Measurements from ENCODE around the gene CD3E.

CD3E gene

GRCh38 chr11:118272001-118272400 lies 32.5 kb upstream of the CD3E start:
- Histone ChIP-seq H3K4me1 (ENCODE audit: control insufficient read depth, insufficient read depth, low read length) (no peaks in the 10 kb centered on the region; the same call in 1 of the 2 replicates), H3K4me3 (ENCODE audit: low read length) (no peak overlapping the region), H3K27ac (ENCODE audit: low read length) (no peak overlapping the region), H3K9me3 (ENCODE audit: control insufficient read depth, insufficient read depth, low read length) (no peaks in the 10 kb centered on the region), H3K36me3 (ENCODE audit: control insufficient read depth, insufficient read depth, low read length) (no peaks in the 10 kb centered on the region), H3K27me3 (ENCODE audit: control insufficient read depth, insufficient read depth, low read length) (no peaks in the 10 kb centered on the region; the same call in 1 of the 2 replicates)
- no peak for DNase-seq (ENCODE audit: low read depth, low spot score)
- 100% methylated on average over 1 of the region's 2 CpGs for WGBS (ENCODE audit: insufficient coverage, insufficient read length)

- Histone ChIP-seq H3K36me3 (ENCODE audit: control insufficient read depth, insufficient read depth, low read length) (no peaks in the 10 kb centered on the region), H3K27ac (ENCODE audit: low read length) (no peak overlapping the region), H3K9me3 (ENCODE audit: control insufficient read depth, insufficient read depth, low read length) (no peaks in the 10 kb centered on the region), H3K4me3 (ENCODE audit: low read length) (no peak overlapping the region), H3K4me1 (ENCODE audit: control insufficient read depth, insufficient read depth, low read length) (no peaks in the 10 kb centered on the region; the same call in 1 of the 2 replicates), H3K27me3 (ENCODE audit: control insufficient read depth, insufficient read depth, low read length) (no peaks in the 10 kb centered on the region; the same call in 1 of the 2 replicates)
- no peak for DNase-seq (ENCODE audit: low read depth, low spot score)
- WGBS (ENCODE audit: insufficient coverage, insufficient read length), result no CpG with 5 or more reads among the region's 2 CpGs
These were observed 30.3 kb upstream of the CD3E start for GRCh38 chr11:118274186-118274585.

- Histone ChIP-seq H3K9me3 (ENCODE audit: control insufficient read depth, insufficient read depth, low read length) (no peaks in the 10 kb centered on the region), H3K27ac (ENCODE audit: low read length) (no peak overlapping the region), H3K36me3 (ENCODE audit: control insufficient read depth, insufficient read depth, low read length) (no peaks in the 10 kb centered on the region), H3K4me3 (ENCODE audit: low read length) (no peak overlapping the region), H3K4me1 (ENCODE audit: control insufficient read depth, insufficient read depth, low read length) (no peaks in the 10 kb centered on the region; the same call in 1 of the 2 replicates), H3K27me3 (ENCODE audit: control insufficient read depth, insufficient read depth, low read length) (no peaks in the 10 kb centered on the region)
- DNase-seq (ENCODE audit: low read depth, low spot score), result no peak
- WGBS (ENCODE audit: insufficient coverage, insufficient read length), result no CpG with 5 or more reads among the region's 4 CpGs
These were observed 29.4 kb upstream of the CD3E start for GRCh38 chr11:118275176-118275575.

- no peak for DNase-seq (ENCODE audit: low read depth, low spot score)
- Histone ChIP-seq H3K9me3 (ENCODE audit: control insufficient read depth, insufficient read depth, low read length) (no peaks in the 10 kb centered on the region), H3K4me1 (ENCODE audit: control insufficient read depth, insufficient read depth, low read length) (no peaks in the 10 kb centered on the region; the same call in 1 of the 2 replicates), H3K27me3 (ENCODE audit: control insufficient read depth, insufficient read depth, low read length) (no peaks in the 10 kb centered on the region), H3K27ac (ENCODE audit: low read length) (no peak overlapping the region), H3K36me3 (ENCODE audit: control insufficient read depth, insufficient read depth, low read length) (no peaks in the 10 kb centered on the region), H3K4me3 (ENCODE audit: low read length) (no peak overlapping the region)
- no CpG with 5 or more reads among the region's 1 CpG for WGBS (ENCODE audit: insufficient coverage, insufficient read length)
These were observed 28.1 kb upstream of the CD3E start for GRCh38 chr11:118276422-118276821.

- no peak overlapping the region for H3K4me3 ChIP-seq (ENCODE audit: low read length)
- H3K27ac ChIP-seq (ENCODE audit: low read length), result no peak overlapping the region
- no peaks in the 10 kb centered on the region for H3K36me3 ChIP-seq (ENCODE audit: control insufficient read depth, insufficient read depth, low read length)
- H3K4me1 ChIP-seq (ENCODE audit: control insufficient read depth, insufficient read depth, low read length), result no peaks in the 10 kb centered on the region; the same call in 1 of the 2 replicates
- no peaks in the 10 kb centered on the region for H3K27me3 ChIP-seq (ENCODE audit: control insufficient read depth, insufficient read depth, low read length)
- WGBS (ENCODE audit: insufficient coverage, insufficient read length), result no CpG with 5 or more reads among the region's 1 CpG
- no peak for DNase-seq (ENCODE audit: low read depth, low spot score)
- H3K9me3 ChIP-seq (ENCODE audit: control insufficient read depth, insufficient read depth, low read length), result no peaks in the 10 kb centered on the region
These were observed 27.2 kb upstream of the CD3E start for GRCh38 chr11:118277312-118277711.

- no peak for DNase-seq (ENCODE audit: low read depth, low spot score)
- no peak overlapping the region for H3K4me3 ChIP-seq (ENCODE audit: low read length)
- no peaks in the 10 kb centered on the region for H3K9me3 ChIP-seq (ENCODE audit: control insufficient read depth, insufficient read depth, low read length)
- H3K27ac ChIP-seq (ENCODE audit: low read length), result no peak overlapping the region
- H3K27me3 ChIP-seq (ENCODE audit: control insufficient read depth, insufficient read depth, low read length), result no peaks in the 10 kb centered on the region
- no CpG with 5 or more reads among the region's 1 CpG for WGBS (ENCODE audit: insufficient coverage, insufficient read length)
- no peaks in the 10 kb centered on the region for H3K36me3 ChIP-seq (ENCODE audit: control insufficient read depth, insufficient read depth, low read length)
- no peaks in the 10 kb centered on the region for H3K4me1 ChIP-seq (ENCODE audit: control insufficient read depth, insufficient read depth, low read length)
These were observed 23.2 kb upstream of the CD3E start for GRCh38 chr11:118281284-118281683.

GRCh38 chr11:118282606-118283005 lies 21.9 kb upstream of the CD3E start:
- H3K4me1 ChIP-seq (ENCODE audit: control insufficient read depth, insufficient read depth, low read length), result no peaks in the 10 kb centered on the region
- H3K27ac ChIP-seq (ENCODE audit: low read length), result no peak overlapping the region
- no peaks in the 10 kb centered on the region for H3K27me3 ChIP-seq (ENCODE audit: control insufficient read depth, insufficient read depth, low read length)
- no peak overlapping the region for H3K4me3 ChIP-seq (ENCODE audit: low read length)
- no peaks in the 10 kb centered on the region for H3K9me3 ChIP-seq (ENCODE audit: control insufficient read depth, insufficient read depth, low read length)
- WGBS (ENCODE audit: insufficient coverage, insufficient read length), result no CpG with 5 or more reads among the region's 6 CpGs
- DNase-seq (ENCODE audit: low read depth, low spot score), result no peak
- no peaks in the 10 kb centered on the region for H3K36me3 ChIP-seq (ENCODE audit: control insufficient read depth, insufficient read depth, low read length)

- Histone ChIP-seq H3K9me3 (ENCODE audit: control insufficient read depth, insufficient read depth, low read length) (no peaks in the 10 kb centered on the region), H3K27me3 (ENCODE audit: control insufficient read depth, insufficient read depth, low read length) (no peaks in the 10 kb centered on the region), H3K36me3 (ENCODE audit: control insufficient read depth, insufficient read depth, low read length) (no peaks in the 10 kb centered on the region), H3K27ac (ENCODE audit: low read length) (no peak overlapping the region), H3K4me3 (ENCODE audit: low read length) (no peak overlapping the region), H3K4me1 (ENCODE audit: control insufficient read depth, insufficient read depth, low read length) (no peaks in the 10 kb centered on the region)
- DNase-seq (ENCODE audit: low read depth, low spot score), result no peak
- WGBS (ENCODE audit: insufficient coverage, insufficient read length), result no CpG with 5 or more reads among the region's 5 CpGs
These were observed 21.4 kb upstream of the CD3E start for GRCh38 chr11:118283037-118283636.

- Histone ChIP-seq H3K4me3 (ENCODE audit: low read length) (no peak overlapping the region), H3K36me3 (ENCODE audit: control insufficient read depth, insufficient read depth, low read length) (no peaks in the 10 kb centered on the region), H3K9me3 (ENCODE audit: control insufficient read depth, insufficient read depth, low read length) (no peaks in the 10 kb centered on the region), H3K4me1 (ENCODE audit: control insufficient read depth, insufficient read depth, low read length) (no peaks in the 10 kb centered on the region), H3K27me3 (ENCODE audit: control insufficient read depth, insufficient read depth, low read length) (no peaks in the 10 kb centered on the region), H3K27ac (ENCODE audit: low read length) (no peak overlapping the region)
- WGBS (ENCODE audit: insufficient coverage, insufficient read length), result no CpG with 5 or more reads among the region's 4 CpGs
- no peak for DNase-seq (ENCODE audit: low read depth, low spot score)
These were observed 20.7 kb upstream of the CD3E start for GRCh38 chr11:118283756-118284350.

- no peaks in the 10 kb centered on the region for H3K27me3 ChIP-seq (ENCODE audit: control insufficient read depth, insufficient read depth, low read length)
- DNase-seq (ENCODE audit: low read depth, low spot score), result no peak
- H3K4me1 ChIP-seq (ENCODE audit: control insufficient read depth, insufficient read depth, low read length), result no peaks in the 10 kb centered on the region
- H3K27ac ChIP-seq (ENCODE audit: low read length), result no peak overlapping the region
- no peak overlapping the region for H3K4me3 ChIP-seq (ENCODE audit: low read length)
- H3K36me3 ChIP-seq (ENCODE audit: control insufficient read depth, insufficient read depth, low read length), result no peaks in the 10 kb centered on the region
- WGBS (ENCODE audit: insufficient coverage, insufficient read length), result no CpG with 5 or more reads among the region's 2 CpGs
- H3K9me3 ChIP-seq (ENCODE audit: control insufficient read depth, insufficient read depth, low read length), result no peaks in the 10 kb centered on the region
These were observed 18.0 kb upstream of the CD3E start for GRCh38 chr11:118286545-118286944.

GRCh38 chr11:118287006-118287405 lies 17.5 kb upstream of the CD3E start:
- H3K4me1 ChIP-seq (ENCODE audit: control insufficient read depth, insufficient read depth, low read length), result no peaks in the 10 kb centered on the region
- no peak overlapping the region for H3K4me3 ChIP-seq (ENCODE audit: low read length)
- WGBS (ENCODE audit: insufficient coverage, insufficient read length), result no CpG with 5 or more reads among the region's 1 CpG
- no peak overlapping the region for H3K27ac ChIP-seq (ENCODE audit: low read length)
- H3K36me3 ChIP-seq (ENCODE audit: control insufficient read depth, insufficient read depth, low read length), result no peaks in the 10 kb centered on the region
- H3K9me3 ChIP-seq (ENCODE audit: control insufficient read depth, insufficient read depth, low read length), result no peaks in the 10 kb centered on the region
- no peaks in the 10 kb centered on the region for H3K27me3 ChIP-seq (ENCODE audit: control insufficient read depth, insufficient read depth, low read length)
- no peak for DNase-seq (ENCODE audit: low read depth, low spot score)
